Stimulated activated CD4-positive, alpha-beta T cell treated with anti-CD3 and anti-CD28 coated beads, Interleukin-2, amount 100 ng/mL, for 48 hours (primary cell): ENCODE data around the gene TLE4.
"Not testable (repeated sequence)": the region's sequence is repeated elsewhere in the genome, so short reads cannot be mapped to it uniquely, and the experiment has no call there.

ENCODE experiments used
- DNase-seq, 2 donors: peaks; one replicate each; pipeline ENCODE4 v3.0.0-alpha.2; 2020

The TLE4 gene

GRCh38 chr9:79639354-79639753, 67.6 kb downstream of the TLE4 start:
- no peak for DNase-seq

- not testable (repeated sequence) for DNase-seq
These were observed 68.3 kb downstream of the TLE4 start for GRCh38 chr9:79640067-79640466.

- no peak for DNase-seq
These were observed 69.3 kb downstream of the TLE4 start for GRCh38 chr9:79641070-79641469.

GRCh38 chr9:79642671-79643070, 70.9 kb downstream of the TLE4 start:
- DNase-seq = no peak

GRCh38 chr9:79644048-79644447, 72.3 kb downstream of the TLE4 start:
- no peak for DNase-seq

- no peak for DNase-seq
These were observed 72.8 kb downstream of the TLE4 start for GRCh38 chr9:79644601-79645000.

GRCh38 chr9:79645110-79645509, 73.3 kb downstream of the TLE4 start:
- DNase-seq = no peak

- DNase-seq = no peak
These were observed 74.3 kb downstream of the TLE4 start for GRCh38 chr9:79646096-79646495.

- no peak for DNase-seq
These were observed 79.6 kb downstream of the TLE4 start for GRCh38 chr9:79651251-79651795.

GRCh38 chr9:79652598-79652997, 80.8 kb downstream of the TLE4 start:
- no peak for DNase-seq

- DNase-seq = not testable (repeated sequence)
These were observed 83.0 kb downstream of the TLE4 start for GRCh38 chr9:79654591-79655382.

- DNase-seq = no peak
These were observed 83.8 kb downstream of the TLE4 start for GRCh38 chr9:79655551-79655950.

- DNase-seq = no peak
These were observed 84.4 kb downstream of the TLE4 start for GRCh38 chr9:79656169-79656568.

GRCh38 chr9:79657891-79658290, 86.1 kb downstream of the TLE4 start:
- DNase-seq = no peak

GRCh38 chr9:79658926-79659325, 87.2 kb downstream of the TLE4 start:
- no peak for DNase-seq

GRCh38 chr9:79660615-79661014, 88.8 kb downstream of the TLE4 start:
- DNase-seq = no peak

- DNase-seq = no peak
These were observed 89.5 kb downstream of the TLE4 start for GRCh38 chr9:79661279-79661678.

- DNase-seq = no peak
These were observed 90.2 kb downstream of the TLE4 start for GRCh38 chr9:79661886-79662536.

- DNase-seq = no peak
These were observed 90.8 kb downstream of the TLE4 start for GRCh38 chr9:79662537-79662956.

GRCh38 chr9:79663300-79663699, 91.5 kb downstream of the TLE4 start:
- no peak for DNase-seq

GRCh38 chr9:79663878-79664277, 92.1 kb downstream of the TLE4 start:
- no peak for DNase-seq

- no peak for DNase-seq
These were observed 92.6 kb downstream of the TLE4 start for GRCh38 chr9:79664375-79664831.

GRCh38 chr9:79665369-79665768, 93.6 kb downstream of the TLE4 start:
- no peak for DNase-seq

GRCh38 chr9:79665931-79666330, 94.2 kb downstream of the TLE4 start:
- DNase-seq = no peak
